HG03045 (cell line): ENCODE measurements around the gene CD2BP2.

Experiments
- ATAC-seq: cut with Tn5 transposase; IDR thresholded peaks from one replicate; pipeline ENCODE4 v1.9.1; 2021; ENCODE audit warnings: mild to moderate bottlenecking, moderate library complexity; ENCODE audit not compliant: unreplicated experiment

The CD2BP2 gene

DNA sequence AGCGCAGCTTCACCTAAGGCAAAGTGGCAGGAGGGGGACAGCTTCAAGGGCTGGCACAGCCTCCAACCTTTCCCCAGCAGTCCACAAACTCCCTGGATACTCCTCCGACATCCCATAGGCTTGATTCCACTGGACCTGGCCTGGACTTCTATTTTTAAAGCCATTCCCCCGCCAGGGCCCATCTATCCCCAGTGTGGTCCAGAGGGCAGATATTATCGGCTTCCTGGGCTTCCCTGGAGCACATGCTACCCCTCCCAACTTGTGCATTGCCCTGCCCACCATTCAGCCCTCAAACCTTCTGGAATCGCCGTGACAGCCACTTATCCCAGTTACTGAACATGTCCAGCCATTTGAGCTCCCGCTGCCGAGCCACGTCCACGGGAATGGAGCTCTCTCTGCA lies 10.1 kb upstream of the CD2BP2 start:
- no peak for ATAC-seq

DNA sequence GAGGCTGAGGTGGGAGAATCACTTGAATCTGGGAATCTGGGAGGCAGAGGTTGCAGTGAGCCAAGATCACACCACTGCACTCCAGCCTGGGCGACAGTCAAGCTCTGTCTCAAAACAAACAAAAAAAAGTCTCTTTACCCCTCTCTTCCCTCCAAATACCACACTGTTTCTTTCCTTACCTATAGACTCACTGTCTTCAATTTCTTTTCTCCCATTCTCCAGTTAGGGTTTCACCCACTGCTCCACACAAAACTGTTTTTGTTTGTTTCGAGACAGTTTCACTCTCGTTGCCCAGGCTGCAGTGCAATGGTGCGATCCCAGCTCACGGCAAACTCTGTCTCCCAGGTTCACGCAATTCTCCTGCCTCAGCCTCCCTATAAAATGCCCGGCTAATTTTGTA lies 6.1 kb upstream of the CD2BP2 start:
- ATAC-seq = no peak

DNA sequence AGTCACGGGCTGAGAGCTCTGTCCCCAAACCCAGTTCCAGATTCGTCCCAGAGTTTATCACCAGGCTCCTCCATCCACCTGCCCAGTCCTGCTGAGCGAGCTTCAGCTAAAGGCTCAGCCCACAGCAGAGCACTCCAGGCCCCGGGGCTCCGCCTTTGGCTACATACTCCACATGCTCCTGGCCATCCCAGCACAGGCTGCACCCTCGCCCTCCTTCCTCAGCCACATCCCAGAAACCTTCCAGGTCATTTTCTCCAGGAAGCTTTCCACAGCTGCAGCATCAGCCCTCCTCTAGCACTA lies 4.7 kb upstream of the CD2BP2 start:
- no peak for ATAC-seq

DNA sequence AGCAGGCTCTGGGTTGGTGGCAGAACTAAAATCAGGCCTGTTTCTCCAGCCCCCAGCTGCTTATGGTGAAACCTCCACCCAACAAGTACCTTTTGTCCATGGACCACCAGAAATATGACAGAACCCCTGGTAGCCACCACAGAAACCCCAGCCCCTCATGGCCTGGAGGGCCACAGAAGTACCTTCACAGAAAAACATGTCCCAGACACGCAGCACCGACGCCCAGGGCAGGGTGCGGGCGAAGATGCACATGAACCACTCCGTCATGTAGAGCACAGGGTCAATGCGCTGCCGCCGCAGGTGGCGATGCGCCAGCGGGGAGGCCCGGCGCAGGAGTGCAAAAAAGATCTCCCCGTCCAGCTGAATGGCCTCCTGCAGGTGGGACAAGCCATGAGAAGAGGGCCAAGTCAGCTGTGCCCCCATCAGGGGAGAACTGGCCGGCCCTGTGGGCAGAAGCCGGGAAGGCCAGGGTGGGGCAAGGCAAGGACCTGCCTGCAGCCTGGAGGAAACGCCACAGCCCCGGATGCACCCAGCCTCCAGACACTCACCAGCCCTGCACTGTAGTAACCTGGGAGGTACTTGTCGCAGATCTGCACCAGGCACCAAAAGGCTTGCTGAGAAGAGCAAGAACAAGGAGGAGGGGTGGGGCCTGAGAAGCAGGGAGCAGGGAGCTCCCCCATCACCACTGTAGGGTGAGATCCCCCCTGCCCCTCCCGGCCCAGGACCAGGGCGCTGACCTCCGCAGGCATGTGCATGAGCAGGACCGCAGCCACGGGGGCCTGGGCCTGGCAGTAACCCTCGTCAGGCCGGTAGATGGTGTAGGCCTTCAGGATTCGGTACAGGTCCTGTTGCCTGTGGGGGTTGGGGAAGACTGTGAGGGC lies 4.1 kb upstream of the CD2BP2 start:
- no peak for ATAC-seq

DNA sequence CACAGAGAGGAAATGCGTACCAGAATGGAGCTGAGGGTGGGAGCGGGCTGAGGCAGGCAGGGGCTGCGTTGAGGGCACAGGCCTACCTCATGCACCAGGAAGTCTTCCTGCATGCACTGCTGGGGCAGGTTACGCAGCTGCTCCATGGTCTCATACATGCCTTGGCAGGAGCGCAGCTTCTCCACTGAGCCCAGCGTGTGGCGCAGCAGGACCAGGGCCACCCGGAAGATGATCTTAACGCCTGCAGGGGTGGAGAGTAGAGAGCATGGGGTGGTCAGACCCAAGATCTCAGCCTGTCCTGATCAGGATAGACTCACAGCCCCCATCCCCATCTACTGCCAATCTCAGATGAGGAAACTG lies 3.4 kb upstream of the CD2BP2 start:
- no peak for ATAC-seq

DNA sequence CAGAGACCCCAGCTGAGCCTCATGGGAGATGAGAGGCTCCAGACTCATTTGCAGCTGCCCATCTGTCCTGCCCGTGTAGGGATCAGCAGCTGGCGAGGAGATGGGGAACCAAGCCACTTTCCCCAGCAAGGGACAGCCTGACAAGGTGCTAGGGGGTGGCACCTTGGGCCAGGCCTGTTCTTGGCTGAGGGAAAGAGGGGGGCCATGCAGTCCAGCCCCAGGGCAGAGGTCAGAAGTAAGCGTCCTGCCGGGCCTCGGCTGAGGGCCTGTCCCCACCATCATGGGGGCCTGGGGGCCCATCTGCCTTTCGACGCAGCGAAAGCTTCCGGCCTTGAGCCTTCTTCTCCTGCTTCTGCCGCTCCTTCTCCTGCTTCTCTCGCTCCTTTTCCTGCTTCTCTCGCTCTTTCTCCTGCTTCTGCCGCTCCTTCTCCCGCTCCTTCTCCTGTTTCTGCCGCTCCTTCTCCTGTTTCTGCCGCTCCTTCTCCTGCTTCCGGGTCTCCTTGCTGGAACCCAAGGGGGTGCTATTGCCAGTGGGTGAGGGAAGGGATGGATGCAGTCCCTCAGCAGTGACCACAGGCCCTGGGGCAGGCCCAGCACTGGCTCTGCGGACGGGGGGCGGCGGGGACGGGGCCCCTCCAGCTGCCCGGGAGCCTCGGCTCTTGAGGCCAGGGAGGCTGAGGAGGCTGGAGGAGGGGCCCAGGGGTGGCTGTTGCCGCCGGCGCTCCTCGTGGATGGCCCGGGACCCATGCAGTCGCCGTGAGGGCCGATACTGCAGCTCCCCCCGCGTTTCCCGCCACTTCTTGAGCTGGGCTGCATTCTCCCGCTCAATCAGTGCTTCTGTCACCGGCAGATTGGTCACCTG lies 2.8 kb upstream of the CD2BP2 start:
- ATAC-seq = no peak

DNA sequence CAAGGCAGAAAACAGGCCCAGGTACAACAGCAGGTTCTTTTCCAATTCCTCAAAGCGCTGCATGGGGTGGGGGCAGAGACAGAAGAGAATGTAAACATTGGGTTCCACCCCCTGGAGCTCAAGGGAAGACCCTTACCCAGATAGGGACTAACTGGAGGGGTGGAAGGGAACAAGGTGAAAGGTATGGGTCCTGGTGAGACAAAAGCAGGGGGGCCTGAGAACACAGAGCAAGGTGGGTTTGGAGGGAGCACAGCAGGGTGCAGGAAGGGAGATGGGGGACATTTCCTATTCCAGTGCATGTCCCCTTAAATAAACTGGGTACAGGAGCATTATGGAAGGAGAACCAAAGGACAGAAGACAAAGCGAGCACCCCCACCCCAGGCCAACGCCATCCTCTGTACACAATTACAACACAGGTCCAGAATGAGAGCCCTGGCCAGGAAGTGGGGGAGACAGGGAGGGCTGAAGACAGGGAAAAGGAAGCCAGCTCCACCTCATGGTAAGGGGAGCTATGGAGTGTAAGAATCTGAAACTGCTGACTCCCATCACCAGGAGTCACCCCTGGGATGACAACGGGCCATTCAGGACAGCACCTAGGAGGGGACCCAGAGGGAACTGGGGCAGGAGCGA lies 2.1 kb upstream of the CD2BP2 start:
- no peak for ATAC-seq

DNA sequence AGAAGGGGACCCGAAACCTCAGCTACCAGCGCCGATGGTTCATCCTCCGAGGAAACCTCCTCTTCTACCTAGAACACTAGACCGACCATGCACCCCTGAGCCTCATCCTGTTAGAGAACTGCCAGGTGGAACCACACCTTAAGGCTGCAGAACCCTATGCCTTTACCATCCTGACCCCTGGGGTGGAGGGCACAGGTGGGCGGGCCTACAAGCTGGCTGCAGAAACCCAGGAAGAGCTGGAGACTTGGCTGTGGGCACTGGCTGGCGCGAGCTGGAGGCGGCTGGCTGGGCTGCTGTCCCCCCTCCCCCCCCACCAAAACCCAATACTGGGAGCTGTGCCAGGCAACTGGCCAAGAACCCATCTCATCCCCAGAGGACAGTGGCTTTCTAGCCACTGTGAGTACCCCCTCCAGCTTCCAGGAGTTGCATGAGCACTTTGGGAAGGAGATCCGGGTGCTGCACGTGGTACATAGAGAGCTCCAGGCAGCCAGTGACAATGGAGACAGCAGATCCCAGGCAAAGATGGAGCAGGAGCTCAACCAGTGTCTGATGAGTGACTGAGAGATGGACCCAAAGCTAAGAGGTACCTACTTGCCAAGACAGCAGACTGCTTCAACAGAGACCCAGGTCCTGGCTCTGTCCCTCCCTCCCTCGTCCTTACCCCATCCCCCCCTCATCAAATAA lies 1.4 kb upstream of the CD2BP2 start:
- no peak for ATAC-seq

DNA sequence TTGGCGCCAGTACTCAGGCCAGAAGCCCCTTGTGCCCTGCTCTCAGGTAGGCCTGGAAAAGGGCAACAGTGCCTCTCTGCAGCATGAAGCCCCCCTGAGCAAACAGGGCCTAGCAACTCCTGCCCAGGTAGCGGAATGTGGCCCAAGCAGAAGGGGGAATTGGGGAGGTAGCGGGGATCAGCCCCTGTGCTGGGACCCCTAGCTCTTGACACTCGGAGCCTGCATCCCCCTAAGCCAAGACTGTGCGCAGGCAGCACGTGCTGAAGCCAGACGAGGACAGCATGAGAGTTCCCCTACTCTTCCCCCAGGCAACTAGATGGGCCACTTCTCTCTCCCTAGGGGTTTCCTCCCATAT lies 823 bp upstream of the CD2BP2 start:
- ATAC-seq = no peak

DNA sequence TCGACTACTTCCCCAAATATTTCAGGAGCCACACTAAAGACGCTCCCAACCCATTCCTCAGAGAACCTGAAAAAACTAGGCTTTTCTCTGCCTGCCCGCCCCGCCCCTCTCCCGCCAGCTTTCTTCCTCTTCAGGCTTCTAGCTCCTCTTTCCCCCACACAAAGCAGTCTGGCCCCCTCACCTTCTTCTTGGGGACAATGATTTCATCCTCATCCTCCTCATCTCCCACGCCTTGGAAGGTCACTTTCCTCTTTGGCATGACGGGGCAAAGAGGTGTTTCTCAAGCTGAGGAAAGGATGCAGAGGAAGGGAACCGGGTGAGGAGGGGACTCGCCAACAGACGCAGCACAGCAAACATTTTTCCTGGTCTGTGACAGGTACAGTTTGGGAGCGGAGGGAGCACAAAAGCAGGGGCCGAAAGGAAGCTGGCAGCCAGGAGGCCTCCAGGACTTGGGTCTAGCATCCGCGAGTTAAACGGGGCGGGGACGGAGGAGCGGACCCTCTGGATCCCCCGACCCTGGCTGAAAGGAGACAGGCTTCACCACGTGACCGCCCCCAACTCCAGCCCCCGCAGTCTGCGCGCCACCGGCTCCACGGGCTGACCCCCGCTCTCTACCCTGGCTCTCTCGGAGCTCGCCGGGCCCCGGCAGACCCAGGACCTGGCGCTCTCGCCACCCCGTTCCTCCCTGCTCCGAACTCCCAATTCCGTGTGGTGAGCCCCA lies 525 bp downstream of the CD2BP2 start:
- peak; percentile 13 for ATAC-seq

DNA sequence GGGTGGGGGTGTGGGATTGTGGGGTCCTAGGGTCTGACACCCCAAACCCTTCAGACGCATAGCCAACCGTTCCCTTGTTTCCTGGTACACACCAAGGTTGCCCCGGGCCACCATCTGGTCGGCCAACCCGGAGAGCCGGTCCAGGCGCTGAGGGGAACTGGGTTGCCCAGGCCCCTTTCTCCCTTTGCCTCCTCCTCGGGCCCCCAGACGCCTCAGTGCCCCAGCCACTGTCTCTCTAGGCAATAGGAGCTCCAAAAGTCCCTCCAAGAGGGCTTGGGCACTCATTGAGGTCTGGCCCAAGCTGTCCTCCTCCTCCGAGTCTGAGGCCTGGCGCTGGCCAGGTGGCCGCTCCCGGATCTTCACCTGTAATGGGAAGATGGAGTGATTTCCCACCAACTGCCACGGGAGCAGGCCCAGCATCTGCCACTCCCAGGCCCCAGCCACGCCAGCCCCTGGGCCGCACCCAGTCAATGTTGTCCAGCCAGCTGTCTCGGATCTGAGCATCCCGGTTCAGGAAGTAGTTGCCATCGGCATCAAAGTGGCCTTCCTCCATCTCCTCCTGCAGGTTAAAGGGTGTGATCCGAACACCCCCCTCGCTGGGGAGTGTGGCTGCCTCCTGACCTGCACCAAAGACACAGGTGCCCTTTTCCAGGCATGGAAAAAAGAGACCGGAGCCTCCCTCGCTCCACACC lies 1.5 kb downstream of the CD2BP2 start:
- no peak for ATAC-seq

DNA sequence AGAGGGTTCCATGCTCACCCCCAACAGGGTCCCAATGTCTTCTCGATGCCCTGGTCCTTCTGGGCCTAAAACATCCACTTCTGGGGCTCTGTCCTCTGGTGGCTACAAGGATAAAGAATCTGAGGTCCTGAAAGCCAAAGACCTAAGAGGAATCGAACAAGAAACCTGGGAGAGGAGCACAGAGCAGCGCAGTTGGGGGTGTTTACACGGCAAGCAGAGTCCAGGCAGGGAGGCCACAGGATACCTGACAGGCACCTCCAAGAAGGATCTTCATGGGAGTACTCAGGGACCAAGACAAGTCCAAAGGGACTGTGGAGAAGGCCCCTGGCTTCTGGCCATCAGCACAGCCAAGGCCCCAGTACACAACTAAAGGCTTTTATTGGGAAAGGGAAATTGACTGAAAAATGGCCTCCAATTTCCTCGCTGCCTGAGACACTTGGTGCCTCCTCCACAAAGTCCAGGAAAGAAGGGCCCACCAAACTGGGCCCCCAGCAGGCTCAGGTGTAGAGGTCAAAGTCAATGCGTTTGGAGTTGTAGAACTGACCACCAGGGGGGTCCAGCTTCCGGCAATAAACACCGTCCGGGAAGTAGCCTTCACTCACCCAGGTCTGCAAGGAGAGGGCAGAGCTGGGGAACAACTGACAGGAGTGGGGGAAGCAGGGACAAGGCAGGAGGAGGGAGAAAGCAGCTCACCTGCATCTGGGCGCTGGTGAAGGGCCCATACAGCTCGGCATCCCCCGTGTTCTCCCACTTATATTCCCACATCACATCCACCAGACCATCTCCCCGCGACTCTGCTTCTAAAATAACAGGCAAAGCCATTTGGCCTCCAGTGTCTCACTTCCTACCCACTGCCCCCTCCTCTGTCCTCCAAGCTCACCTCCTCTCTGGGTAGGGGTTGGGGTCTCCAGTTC lies 2.4 kb downstream of the CD2BP2 start:
- ATAC-seq = no peak

DNA sequence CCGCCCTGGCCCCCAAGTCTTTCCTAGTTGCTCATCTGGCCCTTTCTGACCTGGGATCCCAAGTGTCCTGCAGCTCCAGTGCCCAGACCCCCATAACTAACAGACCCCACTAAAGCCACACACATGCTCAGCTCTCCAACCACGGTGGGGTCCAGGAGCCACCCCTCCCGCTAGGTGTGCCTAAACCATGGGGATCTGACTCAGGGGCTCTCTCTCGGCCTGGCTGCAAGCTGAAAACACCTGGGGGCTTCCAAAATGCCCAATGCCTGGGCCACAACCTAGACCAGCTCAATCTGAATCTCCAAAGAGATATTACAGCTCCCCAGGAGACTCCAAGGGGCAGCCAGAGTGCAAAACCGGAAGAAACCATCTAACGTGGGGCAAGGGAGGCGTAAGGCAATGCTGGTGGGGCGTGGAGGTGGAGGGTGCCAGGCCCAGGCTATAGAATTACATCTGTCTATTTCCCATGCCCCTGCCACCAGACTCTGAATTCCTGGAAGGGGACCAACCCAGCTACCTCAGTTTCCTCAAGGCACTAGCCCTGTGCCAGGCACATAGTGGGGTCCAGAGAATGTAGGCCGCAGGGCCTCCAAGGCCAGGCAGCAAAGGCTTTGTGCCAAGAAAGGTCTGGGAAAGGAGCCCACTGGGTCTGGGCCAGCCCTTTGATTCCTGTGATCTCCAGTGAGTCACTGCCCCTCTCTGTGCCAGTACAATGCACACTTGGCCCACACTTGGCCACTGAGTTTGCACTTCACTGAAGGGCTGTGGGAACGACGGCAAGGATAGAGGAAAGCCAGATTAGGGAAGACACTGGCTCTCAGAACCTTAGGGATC lies 3.3 kb downstream of the CD2BP2 start:
- ATAC-seq = no peak

DNA sequence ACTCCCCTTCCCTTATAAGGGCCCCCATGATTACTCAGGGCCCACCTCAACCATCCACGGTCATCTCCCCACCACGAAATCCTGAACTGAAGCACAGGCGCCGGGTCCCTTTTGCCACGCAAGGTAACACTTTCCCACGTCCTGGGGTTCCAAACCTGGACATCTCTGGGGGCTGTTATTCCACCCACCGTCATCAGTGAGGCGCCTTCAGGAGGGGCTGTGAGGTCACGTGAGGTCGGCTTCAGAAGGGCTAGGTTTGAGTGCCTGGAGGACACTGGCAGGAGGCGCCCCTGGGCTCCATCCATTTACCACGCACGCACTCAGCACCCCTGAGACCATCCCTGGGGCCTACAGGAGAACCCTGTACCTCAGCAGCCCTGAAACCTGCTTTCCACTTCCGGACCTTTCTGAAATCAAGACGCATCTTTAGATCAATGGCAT lies 4.1 kb downstream of the CD2BP2 start:
- no peak for ATAC-seq

DNA sequence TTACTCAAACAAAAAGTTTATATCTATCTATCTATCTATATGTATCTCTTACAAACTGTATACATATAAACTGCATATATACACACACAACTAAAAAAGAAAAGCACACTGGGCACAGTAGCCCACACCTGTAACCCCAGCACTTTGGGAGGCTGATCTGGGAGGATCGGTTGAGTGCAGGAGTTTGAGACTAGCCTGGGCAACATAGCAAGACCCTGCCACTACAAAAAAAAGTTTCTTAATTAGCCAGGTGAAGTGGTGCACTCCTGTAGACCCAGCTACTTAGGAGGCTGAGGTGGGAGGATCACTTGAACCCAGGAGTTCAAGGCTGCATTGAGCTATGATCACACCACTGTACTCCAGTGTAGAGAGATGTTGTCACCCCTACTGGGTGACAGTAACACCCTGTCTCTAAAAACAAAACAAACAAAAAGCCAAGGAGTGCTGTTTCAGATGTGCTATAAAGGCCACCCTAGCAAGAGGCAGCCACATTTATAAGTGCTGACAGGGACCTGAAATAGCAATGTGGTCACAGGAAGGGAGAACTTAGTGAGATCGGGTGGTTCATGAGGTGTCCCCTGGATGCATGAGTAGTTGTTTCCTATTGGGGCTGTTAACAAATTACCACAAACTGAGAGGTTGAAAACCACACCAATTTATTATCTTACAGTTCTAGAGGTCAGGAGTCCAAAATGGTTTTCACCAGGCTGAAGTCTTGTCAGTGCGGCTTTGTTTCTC lies 4.8 kb downstream of the CD2BP2 start:
- ATAC-seq = no peak

DNA sequence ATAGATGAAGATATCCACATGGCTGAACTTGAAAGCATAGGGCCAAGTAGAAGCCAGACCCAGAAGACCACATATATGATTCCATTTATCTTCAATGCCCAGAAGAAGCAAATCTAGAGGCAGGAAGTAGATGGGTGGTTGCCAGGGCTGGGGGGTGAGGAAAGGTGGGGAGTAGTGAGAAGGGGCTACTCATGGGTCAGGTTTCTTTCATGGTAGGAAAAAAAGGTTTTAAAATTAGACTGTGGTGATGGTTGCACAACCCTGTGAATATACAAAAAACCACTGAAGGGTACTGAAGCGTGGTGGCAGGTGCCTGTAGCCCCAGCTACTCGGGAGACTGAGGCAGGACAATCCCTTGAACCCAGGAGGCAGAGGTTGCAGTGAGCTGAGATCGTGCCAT lies 5.4 kb downstream of the CD2BP2 start:
- ATAC-seq = no peak

DNA sequence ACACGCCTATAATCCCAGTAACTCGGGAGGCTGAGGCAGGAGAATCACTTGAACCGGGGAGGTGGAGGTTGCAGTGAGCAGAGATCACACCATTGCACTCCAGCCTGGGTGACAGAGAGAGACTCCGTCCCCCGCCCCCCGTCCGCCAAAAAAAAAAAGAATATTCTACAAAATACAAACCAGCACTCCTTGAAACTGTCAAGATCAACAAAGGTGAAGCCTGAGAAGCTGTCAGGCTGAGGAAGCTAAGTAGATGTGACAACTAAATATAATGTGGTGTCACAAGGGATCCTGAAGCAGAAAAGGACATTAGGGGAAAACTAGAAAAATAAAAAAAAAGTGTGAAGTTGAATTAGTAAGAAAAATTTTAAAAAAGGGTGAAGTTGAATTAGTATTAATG lies 6.2 kb downstream of the CD2BP2 start:
- no peak for ATAC-seq

DNA sequence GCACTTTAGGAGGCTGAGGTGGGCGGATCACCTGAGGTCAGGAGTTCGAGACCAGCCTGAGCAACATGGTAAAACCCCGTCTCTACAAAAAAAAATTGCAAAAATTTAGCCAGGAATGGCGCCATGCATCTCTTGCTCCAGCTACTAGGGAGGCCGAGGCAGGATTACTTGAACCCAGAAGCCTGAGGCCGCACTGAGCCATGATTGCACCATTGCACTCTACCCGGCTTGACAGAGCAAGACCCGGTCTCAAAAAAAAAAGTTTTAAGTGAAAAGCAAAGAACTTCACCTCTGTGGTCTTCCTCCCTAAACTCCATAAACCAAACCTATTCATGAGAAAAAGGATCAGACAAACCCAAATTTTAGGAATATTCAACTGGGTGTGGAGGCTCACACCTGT lies 7.0 kb downstream of the CD2BP2 start:
- ATAC-seq = no peak
